ENCODE results near the gene ECEL1.

GRCh38 chr2:232518844-232519243 is 31.2 kb upstream of the ECEL1 start:
- no peak for TF ChIP-seq POLR2A (IDR thresholded peaks at IDR 0.05)
- TF ChIP-seq CTCF (IDR thresholded peaks at IDR 0.05) = no peak

Data from Peyer's patch (tissue), 4 donors.